Dendritic cell treated with granulocyte-macrophage colony-stimulating factor and Interleukin-4, amounts not matched to agents 40 ng/mL and 50 ng/mL, for 4 days (primary cell): Measurements from ENCODE around the gene IL20RB.

Experiments used
- H3K27ac Mint-ChIP-seq: one replicate; pipeline ENCODE4 v1.8.0; 2022; ENCODE audit warnings: mild to moderate bottlenecking, mixed read lengths
- H3K27me3 Mint-ChIP-seq: one replicate; pipeline ENCODE4 v1.8.0; 2022; ENCODE audit warnings: mild to moderate bottlenecking, mixed read lengths
- H3K36me3 Mint-ChIP-seq: one replicate; pipeline ENCODE4 v1.8.0; 2022; ENCODE audit warnings: low read depth, mixed read lengths
- H3K4me1 Mint-ChIP-seq: one replicate; pipeline ENCODE4 v1.8.0; 2022; ENCODE audit warnings: low read depth, mixed read lengths
- H3K4me3 Mint-ChIP-seq: one replicate; pipeline ENCODE4 v1.8.0; 2022; ENCODE audit warnings: mild to moderate bottlenecking, moderate library complexity, mixed read lengths
- H3K9me3 Mint-ChIP-seq: one replicate; pipeline ENCODE4 v1.8.0; 2022; ENCODE audit warnings: mixed read lengths
- intact Hi-C: fragments of 100-400 bp; cut with micrococcal nuclease; formaldehyde crosslinking; loops from one replicate; pipeline ENCODE4 v1.15.0; 2022

IL20RB gene

DNA sequence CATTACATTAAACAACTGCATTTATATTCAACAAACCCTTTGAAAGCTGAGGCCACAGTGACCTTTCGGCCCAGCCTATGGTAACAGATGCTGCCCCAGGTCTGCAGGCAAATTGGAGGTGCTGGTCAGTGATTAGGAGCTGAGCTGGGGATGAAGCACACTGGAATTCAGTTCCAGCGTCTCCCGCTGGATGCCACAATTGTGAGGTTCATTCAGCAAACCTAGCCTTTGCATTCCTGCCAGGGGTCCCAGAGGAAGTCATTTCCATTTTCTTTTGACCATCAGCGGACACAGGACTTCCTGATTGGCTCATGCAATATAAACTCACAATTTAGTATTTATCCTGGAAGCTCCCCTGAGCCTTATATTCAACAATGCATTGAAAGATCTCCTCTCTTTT, 89.5 kb downstream of the IL20RB start:
- no peaks in the 10 kb centered on the region for H3K36me3 Mint-ChIP-seq
- H3K9me3 Mint-ChIP-seq, result no peaks in the 10 kb centered on the region
- no peaks in the 10 kb centered on the region for H3K4me1 Mint-ChIP-seq
- H3K27me3 Mint-ChIP-seq, result no peaks in the 10 kb centered on the region
- intact Hi-C loops, result no loop called here
- H3K4me3 Mint-ChIP-seq, result no peak overlapping the region
- H3K27ac Mint-ChIP-seq, result no peak overlapping the region

DNA sequence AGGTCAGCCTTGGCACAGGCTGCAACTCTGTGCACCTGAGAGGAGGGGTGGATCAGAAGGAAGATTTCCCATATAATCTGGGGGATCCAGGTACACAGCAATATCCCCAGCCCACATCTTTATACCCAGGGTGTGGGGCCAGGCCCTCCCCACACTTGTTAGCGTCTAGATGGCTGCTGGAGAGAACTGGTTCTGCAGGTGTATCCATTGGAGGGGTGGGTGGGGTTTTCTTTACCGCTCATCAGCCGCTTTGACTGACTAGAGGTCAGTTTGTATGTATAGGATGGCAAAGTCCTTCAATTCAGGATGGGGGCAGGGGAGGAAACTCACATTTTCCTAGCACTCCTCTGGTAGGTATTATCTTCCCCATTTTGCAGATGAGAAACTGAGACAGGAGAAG, 92.5 kb downstream of the IL20RB start:
- Mint-ChIP-seq H3K36me3 (no peaks in the 10 kb centered on the region), H3K4me3 (no peak overlapping the region), H3K27me3 (no peaks in the 10 kb centered on the region), H3K27ac (no peak overlapping the region), H3K9me3 (no peaks in the 10 kb centered on the region), H3K4me1 (no peaks in the 10 kb centered on the region)
- intact Hi-C loops, result no loop called here

DNA sequence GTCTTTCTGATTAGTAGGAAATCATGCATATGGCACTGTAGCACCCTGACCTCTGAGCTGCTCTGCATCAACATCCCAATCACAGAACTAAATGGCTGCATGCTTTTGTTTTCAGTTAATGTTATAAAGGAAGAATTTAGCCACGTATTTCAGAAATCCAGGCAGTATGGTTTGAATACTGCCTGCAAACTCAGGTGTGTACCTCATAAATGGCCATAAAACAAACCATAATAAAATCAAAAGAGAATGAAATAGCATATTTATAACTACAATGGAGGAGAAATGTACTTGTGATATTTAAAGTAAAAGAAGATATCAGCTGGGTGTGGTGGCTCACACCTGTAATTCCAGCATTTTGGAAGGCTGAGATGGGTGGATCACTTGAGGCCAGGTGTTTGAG, 94.5 kb downstream of the IL20RB start:
- no peak overlapping the region for H3K4me3 Mint-ChIP-seq
- no peaks in the 10 kb centered on the region for H3K9me3 Mint-ChIP-seq
- no peaks in the 10 kb centered on the region for H3K36me3 Mint-ChIP-seq
- no peak overlapping the region for H3K27ac Mint-ChIP-seq
- no peaks in the 10 kb centered on the region for H3K27me3 Mint-ChIP-seq
- intact Hi-C loops, result no loop called here
- no peaks in the 10 kb centered on the region for H3K4me1 Mint-ChIP-seq
